Stimulated activated CD8-positive, alpha-beta memory T cell treated with anti-CD3 and anti-CD28 coated beads, Interleukin-4, amount 100 ng/mL, for 1 hour (primary cell): ENCODE results near the gene MAP2.
"Not testable (repeated sequence)": the region's sequence is repeated elsewhere in the genome, so short reads cannot be mapped to it uniquely, and the experiment has no call there.

Experiments
- DNase-seq, 2 donors: peaks; one replicate each; pipeline ENCODE4 v3.0.0-alpha.2; 2020; ENCODE audit warnings: low read depth in 2 of 2, low spot score in 1 of 2

Gene MAP2

GRCh38 chr2:209581040-209581439, 157.2 kb downstream of the MAP2 start:
- DNase-seq = no peak

GRCh38 chr2:209582281-209582680, 158.4 kb downstream of the MAP2 start:
- no peak for DNase-seq

GRCh38 chr2:209584472-209584871, 160.6 kb downstream of the MAP2 start:
- DNase-seq = no peak

- no peak for DNase-seq
Measured at GRCh38 chr2:209584915-209585314, 161.1 kb downstream of the MAP2 start.

- DNase-seq = no peak
Measured at GRCh38 chr2:209591021-209591420, 167.2 kb downstream of the MAP2 start.

- no peak for DNase-seq
Measured at GRCh38 chr2:209592106-209592505, 168.3 kb downstream of the MAP2 start.

GRCh38 chr2:209593930-209594329, 170.1 kb downstream of the MAP2 start:
- no peak for DNase-seq

- DNase-seq = no peak
Measured at GRCh38 chr2:209596262-209596661, 172.4 kb downstream of the MAP2 start.

- not testable (repeated sequence) for DNase-seq
Measured at GRCh38 chr2:209598227-209598626, 174.4 kb downstream of the MAP2 start.

- DNase-seq = no peak
Measured at GRCh38 chr2:209600341-209601171, 176.7 kb downstream of the MAP2 start.

- no peak for DNase-seq
Measured at GRCh38 chr2:209601497-209601896, 177.7 kb downstream of the MAP2 start.

- DNase-seq = no peak
Measured at GRCh38 chr2:209602259-209602658, 178.4 kb downstream of the MAP2 start.

- no peak for DNase-seq
Measured at GRCh38 chr2:209609531-209609930, 185.7 kb downstream of the MAP2 start.

- DNase-seq = no peak
Measured at GRCh38 chr2:209610631-209611030, 186.8 kb downstream of the MAP2 start.

GRCh38 chr2:209613649-209614305, 189.9 kb downstream of the MAP2 start:
- no peak for DNase-seq

GRCh38 chr2:209614690-209615369, 191.0 kb downstream of the MAP2 start:
- no peak for DNase-seq

GRCh38 chr2:209619782-209620181, 195.9 kb downstream of the MAP2 start:
- DNase-seq = no peak

- DNase-seq = no peak
Measured at GRCh38 chr2:209624192-209624938, 200.5 kb downstream of the MAP2 start.

- no peak for DNase-seq
Measured at GRCh38 chr2:209629597-209629996, 205.8 kb downstream of the MAP2 start.

GRCh38 chr2:209633911-209634310, 210.1 kb downstream of the MAP2 start:
- DNase-seq = no peak

GRCh38 chr2:209636076-209636475, 212.2 kb downstream of the MAP2 start:
- DNase-seq = no peak
